GM12875 (cell line): ENCODE measurements around the gene BRSK2.

ENCODE experiments used
- H3K4me3 ChIP-seq: one replicate; pipeline ENCODE4 v1.5.1; 2011; ENCODE audit warnings: low read depth, low read length, control low read depth
- CTCF ChIP-seq: IDR thresholded peaks from 2 replicates; pipeline ENCODE4 v1.5.1; 2011; ENCODE audit warnings: low read depth, mild to moderate bottlenecking, control low read depth, inconsistent platforms, low read length, moderate library complexity, borderline replicate concordance; ENCODE audit not compliant: insufficient read depth

The BRSK2 gene

GRCh38 chr11:1393038-1393710 lies 3.4 kb downstream of the BRSK2 start:
- no peak overlapping the region for H3K4me3 ChIP-seq
- TF ChIP-seq CTCF = no peak

GRCh38 chr11:1394936-1395772 lies 5.4 kb downstream of the BRSK2 start:
- no peak overlapping the region for H3K4me3 ChIP-seq
- TF ChIP-seq CTCF = no peak

- no peak for TF ChIP-seq CTCF
- H3K4me3 ChIP-seq = no peak overlapping the region
Observed at GRCh38 chr11:1395773-1396374, 6.1 kb downstream of the BRSK2 start.

GRCh38 chr11:1396375-1396841 lies 6.7 kb downstream of the BRSK2 start:
- no peak for TF ChIP-seq CTCF
- no peak overlapping the region for H3K4me3 ChIP-seq

GRCh38 chr11:1397146-1397861 lies 7.6 kb downstream of the BRSK2 start:
- H3K4me3 ChIP-seq = no peak overlapping the region
- TF ChIP-seq CTCF = no peak

DNA sequence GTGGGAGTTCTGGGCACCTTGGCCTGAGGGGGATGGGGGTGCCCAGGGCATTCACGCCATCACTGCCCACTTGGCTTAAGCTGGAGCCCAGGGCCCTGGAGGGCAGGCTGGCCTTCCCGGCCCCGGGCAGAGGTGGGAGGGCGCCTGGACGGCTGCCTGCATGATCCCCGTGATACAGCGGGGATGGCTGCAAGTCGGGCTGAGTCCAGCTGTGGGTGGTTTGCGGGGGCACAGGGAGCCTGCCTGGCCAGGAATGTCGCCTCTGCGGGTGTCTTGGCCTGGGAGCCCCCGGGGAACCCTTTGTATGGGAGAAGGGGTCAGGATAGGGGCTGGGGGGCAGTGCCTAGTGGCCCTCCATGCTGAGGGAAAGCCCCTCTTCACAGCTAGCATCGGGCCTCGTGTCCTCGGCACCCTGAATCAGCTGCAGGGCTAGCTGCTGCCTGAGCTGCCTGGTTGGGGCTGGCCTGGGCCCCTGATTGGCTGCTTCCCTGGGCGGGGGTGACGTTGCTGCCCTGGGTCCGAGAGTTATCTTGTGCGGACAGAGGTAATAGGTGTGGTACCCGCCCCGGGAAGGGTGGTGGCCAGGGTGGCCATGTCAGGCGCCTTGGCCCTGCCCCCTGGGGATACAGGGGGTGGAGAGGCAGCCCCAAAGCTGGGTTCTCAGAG lies 8.3 kb downstream of the BRSK2 start:
- no peak for TF ChIP-seq CTCF

More for the DNA sequence above, 8.3 kb downstream of the BRSK2 start:
- no peak overlapping the region for H3K4me3 ChIP-seq
